ENCODE measurements around the gene MYO7B. TPM values are rescaled to one million over a fixed set of nuclear protein-coding genes. Genes with fewer than 3 reads are reported as not detected.

Gene MYO7B
- total RNA-seq, 1 donor from 2014 or later = 0.29 TPM

- Mint-ChIP-seq H3K27ac (ENCODE audit: unreplicated experiment) (no peak overlapping the region), H3K4me1 (ENCODE audit: low read depth, unreplicated experiment) (no peaks in the 10 kb centered on the region), H3K36me3 (ENCODE audit: unreplicated experiment) (no peaks in the 10 kb centered on the region), H3K4me3 (ENCODE audit: unreplicated experiment) (no peak overlapping the region), H3K27me3 (ENCODE audit: unreplicated experiment) (no peaks in the 10 kb centered on the region), H3K9me3 (ENCODE audit: unreplicated experiment) (no peaks in the 10 kb centered on the region)
- no peak for TF ChIP-seq CTCF (IDR thresholded peaks at IDR 0.05; ENCODE audit: partially characterized antibody, unreplicated experiment)
- DNase-seq = no peak
Observed at GRCh38 chr2:127631541-127631996, 96.1 kb downstream of the MYO7B start.

GRCh38 chr2:127631997-127632581 lies 96.6 kb downstream of the MYO7B start:
- H3K27ac Mint-ChIP-seq (ENCODE audit: unreplicated experiment) = no peak overlapping the region
- no peak for DNase-seq
- no peak for TF ChIP-seq CTCF (IDR thresholded peaks at IDR 0.05; ENCODE audit: partially characterized antibody, unreplicated experiment)
- H3K36me3 Mint-ChIP-seq (ENCODE audit: unreplicated experiment) = no peaks in the 10 kb centered on the region
- H3K27me3 Mint-ChIP-seq (ENCODE audit: unreplicated experiment) = no peaks in the 10 kb centered on the region
- H3K9me3 Mint-ChIP-seq (ENCODE audit: unreplicated experiment) = no peaks in the 10 kb centered on the region
- no peaks in the 10 kb centered on the region for H3K4me1 Mint-ChIP-seq (ENCODE audit: low read depth, unreplicated experiment)
- no peak overlapping the region for H3K4me3 Mint-ChIP-seq (ENCODE audit: unreplicated experiment)

- Mint-ChIP-seq H3K27ac (ENCODE audit: unreplicated experiment) (no peak overlapping the region), H3K4me3 (ENCODE audit: unreplicated experiment) (no peak overlapping the region), H3K4me1 (ENCODE audit: low read depth, unreplicated experiment) (peaks cover 1% of the 10 kb centered on the region), H3K36me3 (ENCODE audit: unreplicated experiment) (no peaks in the 10 kb centered on the region), H3K9me3 (ENCODE audit: unreplicated experiment) (no peaks in the 10 kb centered on the region), H3K27me3 (ENCODE audit: unreplicated experiment) (no peaks in the 10 kb centered on the region)
- TF ChIP-seq CTCF (IDR thresholded peaks at IDR 0.05; ENCODE audit: partially characterized antibody, unreplicated experiment) = no peak
- no peak for DNase-seq
Observed at GRCh38 chr2:127632592-127633489, 97.4 kb downstream of the MYO7B start.

GRCh38 chr2:127633556-127634065 lies 98.1 kb downstream of the MYO7B start:
- no peak for TF ChIP-seq CTCF (IDR thresholded peaks at IDR 0.05; ENCODE audit: partially characterized antibody, unreplicated experiment)
- DNase-seq = no peak
- no peaks in the 10 kb centered on the region for H3K27me3 Mint-ChIP-seq (ENCODE audit: unreplicated experiment)
- H3K36me3 Mint-ChIP-seq (ENCODE audit: unreplicated experiment) = no peaks in the 10 kb centered on the region
- no peaks in the 10 kb centered on the region for H3K9me3 Mint-ChIP-seq (ENCODE audit: unreplicated experiment)
- H3K27ac Mint-ChIP-seq (ENCODE audit: unreplicated experiment) = no peak overlapping the region
- H3K4me1 Mint-ChIP-seq (ENCODE audit: low read depth, unreplicated experiment) = peaks cover 1% of the 10 kb centered on the region
- H3K4me3 Mint-ChIP-seq (ENCODE audit: unreplicated experiment) = no peak overlapping the region

Data from glutamatergic neuron (in vitro differentiated cells).